HepG2 (cell line): Measurements from ENCODE around the gene ITPRIP. TPM values are rescaled to one million over a fixed set of nuclear protein-coding genes. Genes with fewer than 3 reads are reported as not detected.
A peak's percentile ranks its signal among the peaks of the same experiment; 100 is the strongest.

Experiments
- HNRNPK ChIP-seq: fragments of 200-400 bp; formaldehyde crosslinking; IDR thresholded peaks from 2 replicates; pipeline ENCODE4 v1.6.1; 2018; ENCODE audit warnings: low read length, low read depth, moderate library complexity, mild to moderate bottlenecking; ENCODE audit not compliant: poor library complexity, severe bottlenecking
- JDP2 ChIP-seq: sonication (generic); formaldehyde crosslinking; IDR thresholded peaks from 2 replicates; pipeline ENCODE4 v1.8.1; 2022; ENCODE audit warnings: missing genetic modification reagents, borderline replicate concordance
- PHB2 ChIP-seq: fragments of 450-650 bp; IDR thresholded peaks from 2 replicates; pipeline ENCODE4 v1.6.1; 2018; ENCODE audit not compliant: partially characterized antibody
- POGZ ChIP-seq: sonication (generic); formaldehyde crosslinking; IDR thresholded peaks from 2 replicates; pipeline ENCODE4 v1.4.0; 2020; ENCODE audit warnings: mild to moderate bottlenecking, missing genetic modification reagents
- RAD51 ChIP-seq: fragments of 450-650 bp; IDR thresholded peaks from 2 replicates; pipeline ENCODE4 v1.6.1; 2016; ENCODE audit warnings: borderline replicate concordance
- RORA ChIP-seq: sonication (generic); formaldehyde crosslinking; IDR thresholded peaks from 2 replicates; pipeline ENCODE4 v1.5.0; 2020; ENCODE audit warnings: mild to moderate bottlenecking, missing genetic modification reagents, moderate library complexity
- SMC3 ChIP-seq: IDR thresholded peaks from 2 replicates; pipeline ENCODE4 v1.6.1; 2011; ENCODE audit warnings: low read length, improper control_type of control experiment
- U2AF1 ChIP-seq: fragments of 200-400 bp; formaldehyde crosslinking; optimal IDR thresholded peaks from 2 replicates; pipeline ENCODE3; 2017; ENCODE audit warnings: mild to moderate bottlenecking, low read depth, low read length
- WIZ ChIP-seq: sonication (generic); formaldehyde crosslinking; IDR thresholded peaks from 2 replicates; pipeline ENCODE4 v1.5.1; 2020; ENCODE audit warnings: mild to moderate bottlenecking, missing genetic modification reagents
- ZBTB21 ChIP-seq: sonication (generic); formaldehyde crosslinking; IDR thresholded peaks from 2 replicates; pipeline ENCODE4 v1.4.0; 2020; ENCODE audit warnings: missing genetic modification reagents
- ZNF550 ChIP-seq: sonication (generic); formaldehyde crosslinking; IDR thresholded peaks from 2 replicates; pipeline ENCODE4 v1.4.0; 2020; ENCODE audit warnings: mild to moderate bottlenecking, missing genetic modification reagents, borderline replicate concordance
- ZNF562 ChIP-seq: sonication (generic); formaldehyde crosslinking; IDR thresholded peaks from 2 replicates; pipeline ENCODE4 v1.8.0; 2022; ENCODE audit warnings: missing genetic modification reagents, borderline replicate concordance
- ZNF776 ChIP-seq: sonication (generic); formaldehyde crosslinking; IDR thresholded peaks from 2 replicates; pipeline ENCODE4 v1.4.0; 2020; ENCODE audit warnings: mild to moderate bottlenecking, missing genetic modification reagents
- ZNF780A ChIP-seq: sonication (generic); formaldehyde crosslinking; IDR thresholded peaks from 2 replicates; pipeline ENCODE4 v1.8.0; 2022; ENCODE audit warnings: mild to moderate bottlenecking, missing genetic modification reagents, moderate library complexity
- ZNF839 ChIP-seq: sonication (generic); formaldehyde crosslinking; IDR thresholded peaks from 2 replicates; pipeline ENCODE4 v1.4.0; 2020; ENCODE audit warnings: missing genetic modification reagents, mild to moderate bottlenecking, borderline replicate concordance
- polyA plus RNA-seq, 8 experiments: library from polyadenylated mRNA; depleted of rRNA in 3 of 8; stranded (reverse) in 7 of 8; unstranded in 1 of 8; fragments of >200 nt; fragmentation: Illumina TruSeq in 4 of 8; extraction: Trizol in 4 of 8; gene quantifications; 2 replicates each; pipeline versions ENCODE4 v1.2.1 to v1.2.3, GENCODE V29; 2011 to 2016; ENCODE audit warnings: low read depth in 4 of 8, missing spikeins in 1 of 8, mixed read lengths in 1 of 8; ENCODE audit not compliant: insufficient read depth in 1 of 8
- total RNA-seq, 5 experiments: library from RNA; depleted of rRNA; stranded (reverse); fragments of >200 nt; fragmentation: Illumina TruSeq; extraction: Trizol; gene quantifications; 2 replicates each; pipeline ENCODE4 v1.2.3, GENCODE V29; 2016; ENCODE audit warnings: low read depth in 1 of 5
- TF ChIP-seq, protein P1 (sequence below), 2 experiments: sonication (generic) in 1 of 2; formaldehyde crosslinking in 1 of 2; IDR thresholded peaks; 2 replicates each; pipeline versions ENCODE4 v1.4.0 to v1.6.1; 2016 to 2020; ENCODE audit warnings: borderline replicate concordance in 1 of 2, low read depth in 1 of 2, mild to moderate bottlenecking in 1 of 2, missing genetic modification reagents in 1 of 2
- TF ChIP-seq, protein P2 (sequence below): sonication (generic); formaldehyde crosslinking; IDR thresholded peaks from 2 replicates; pipeline ENCODE4 v1.4.0; 2020; ENCODE audit warnings: missing genetic modification reagents, mild to moderate bottlenecking, borderline replicate concordance
- TF ChIP-seq, protein P3 (sequence below): sonication (generic); formaldehyde crosslinking; IDR thresholded peaks from 2 replicates; pipeline ENCODE4 v1.9.0; 2021; ENCODE audit warnings: missing genetic modification reagents, borderline replicate concordance
- TF ChIP-seq, protein P4 (sequence below): sonication (generic); formaldehyde crosslinking; IDR thresholded peaks from 2 replicates; pipeline ENCODE4 v1.4.0; 2020; ENCODE audit warnings: missing genetic modification reagents

The ITPRIP gene
- total and polyA plus RNA-seq, 2 of the 13 experiments (the other 11 are each of a cell fraction or from before 2014, with no cell fraction given), result 1.00 to 2.8 TPM

DNA sequence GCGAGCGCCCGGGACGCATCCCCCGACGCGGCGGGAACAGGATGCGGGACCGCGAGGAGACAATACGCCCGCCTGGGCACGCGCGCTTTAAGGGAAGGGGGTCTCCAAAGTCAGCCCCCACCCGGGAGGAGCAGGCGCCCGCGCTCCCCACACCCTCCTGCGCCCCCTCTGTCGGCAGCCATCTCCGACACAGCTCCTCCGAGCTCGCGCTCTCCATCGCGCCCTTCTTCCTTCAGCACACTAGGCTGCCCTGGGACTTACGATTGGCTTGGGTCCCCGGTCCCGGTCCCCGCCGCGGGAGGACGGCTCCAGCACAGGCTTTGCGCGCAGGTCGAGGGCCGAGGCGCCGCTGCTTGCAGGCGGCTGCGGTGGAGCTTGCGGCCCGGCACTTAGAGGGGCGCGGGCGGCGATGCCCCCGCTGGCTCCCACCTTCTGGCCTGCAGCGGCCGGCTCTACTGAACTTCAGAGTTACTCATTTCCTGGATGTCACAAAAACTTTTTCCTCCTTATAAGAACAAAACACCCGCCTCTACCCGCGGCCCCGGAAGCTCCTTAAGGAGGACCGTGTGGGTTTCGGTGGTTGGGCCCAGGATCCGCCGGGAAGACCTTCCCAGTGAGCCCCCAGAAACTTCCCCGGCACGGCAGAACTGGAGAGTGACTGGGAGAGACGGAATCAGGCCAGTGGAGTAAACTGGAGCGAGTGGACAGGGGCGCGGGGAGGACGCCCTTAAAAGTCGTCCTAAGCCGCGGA is at the start of gene ITPRIP (continued):
- TF ChIP-seq, protein P1, sequence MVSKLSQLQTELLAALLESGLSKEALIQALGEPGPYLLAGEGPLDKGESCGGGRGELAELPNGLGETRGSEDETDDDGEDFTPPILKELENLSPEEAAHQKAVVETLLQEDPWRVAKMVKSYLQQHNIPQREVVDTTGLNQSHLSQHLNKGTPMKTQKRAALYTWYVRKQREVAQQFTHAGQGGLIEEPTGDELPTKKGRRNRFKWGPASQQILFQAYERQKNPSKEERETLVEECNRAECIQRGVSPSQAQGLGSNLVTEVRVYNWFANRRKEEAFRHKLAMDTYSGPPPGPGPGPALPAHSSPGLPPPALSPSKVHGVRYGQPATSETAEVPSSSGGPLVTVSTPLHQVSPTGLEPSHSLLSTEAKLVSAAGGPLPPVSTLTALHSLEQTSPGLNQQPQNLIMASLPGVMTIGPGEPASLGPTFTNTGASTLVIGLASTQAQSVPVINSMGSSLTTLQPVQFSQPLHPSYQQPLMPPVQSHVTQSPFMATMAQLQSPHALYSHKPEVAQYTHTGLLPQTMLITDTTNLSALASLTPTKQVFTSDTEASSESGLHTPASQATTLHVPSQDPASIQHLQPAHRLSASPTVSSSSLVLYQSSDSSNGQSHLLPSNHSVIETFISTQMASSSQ (IDR thresholded peaks at IDR 0.05; ENCODE audit: low read depth), result no peak
- TF ChIP-seq, protein P1 (CRISPR knock-in tag; IDR thresholded peaks at IDR 0.05; ENCODE audit: borderline replicate concordance), result no peak
- TF ChIP-seq, protein P2, sequence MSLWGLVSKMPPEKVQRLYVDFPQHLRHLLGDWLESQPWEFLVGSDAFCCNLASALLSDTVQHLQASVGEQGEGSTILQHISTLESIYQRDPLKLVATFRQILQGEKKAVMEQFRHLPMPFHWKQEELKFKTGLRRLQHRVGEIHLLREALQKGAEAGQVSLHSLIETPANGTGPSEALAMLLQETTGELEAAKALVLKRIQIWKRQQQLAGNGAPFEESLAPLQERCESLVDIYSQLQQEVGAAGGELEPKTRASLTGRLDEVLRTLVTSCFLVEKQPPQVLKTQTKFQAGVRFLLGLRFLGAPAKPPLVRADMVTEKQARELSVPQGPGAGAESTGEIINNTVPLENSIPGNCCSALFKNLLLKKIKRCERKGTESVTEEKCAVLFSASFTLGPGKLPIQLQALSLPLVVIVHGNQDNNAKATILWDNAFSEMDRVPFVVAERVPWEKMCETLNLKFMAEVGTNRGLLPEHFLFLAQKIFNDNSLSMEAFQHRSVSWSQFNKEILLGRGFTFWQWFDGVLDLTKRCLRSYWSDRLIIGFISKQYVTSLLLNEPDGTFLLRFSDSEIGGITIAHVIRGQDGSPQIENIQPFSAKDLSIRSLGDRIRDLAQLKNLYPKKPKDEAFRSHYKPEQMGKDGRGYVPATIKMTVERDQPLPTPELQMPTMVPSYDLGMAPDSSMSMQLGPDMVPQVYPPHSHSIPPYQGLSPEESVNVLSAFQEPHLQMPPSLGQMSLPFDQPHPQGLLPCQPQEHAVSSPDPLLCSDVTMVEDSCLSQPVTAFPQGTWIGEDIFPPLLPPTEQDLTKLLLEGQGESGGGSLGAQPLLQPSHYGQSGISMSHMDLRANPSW, result no peak
- TF ChIP-seq U2AF1, result no peak
- TF ChIP-seq POGZ (CRISPR knock-in tag), result no peak
- TF ChIP-seq ZNF780A (CRISPR knock-in tag), result no peak
- TF ChIP-seq ZBTB21 (CRISPR knock-in tag), result no peak
- no peak for TF ChIP-seq SMC3
- no peak for TF ChIP-seq PHB2
- TF ChIP-seq RAD51, result no peak
- no peak for TF ChIP-seq RORA (CRISPR knock-in tag)
- TF ChIP-seq ZNF776 (CRISPR knock-in tag), result no peak
- TF ChIP-seq, protein P3, sequence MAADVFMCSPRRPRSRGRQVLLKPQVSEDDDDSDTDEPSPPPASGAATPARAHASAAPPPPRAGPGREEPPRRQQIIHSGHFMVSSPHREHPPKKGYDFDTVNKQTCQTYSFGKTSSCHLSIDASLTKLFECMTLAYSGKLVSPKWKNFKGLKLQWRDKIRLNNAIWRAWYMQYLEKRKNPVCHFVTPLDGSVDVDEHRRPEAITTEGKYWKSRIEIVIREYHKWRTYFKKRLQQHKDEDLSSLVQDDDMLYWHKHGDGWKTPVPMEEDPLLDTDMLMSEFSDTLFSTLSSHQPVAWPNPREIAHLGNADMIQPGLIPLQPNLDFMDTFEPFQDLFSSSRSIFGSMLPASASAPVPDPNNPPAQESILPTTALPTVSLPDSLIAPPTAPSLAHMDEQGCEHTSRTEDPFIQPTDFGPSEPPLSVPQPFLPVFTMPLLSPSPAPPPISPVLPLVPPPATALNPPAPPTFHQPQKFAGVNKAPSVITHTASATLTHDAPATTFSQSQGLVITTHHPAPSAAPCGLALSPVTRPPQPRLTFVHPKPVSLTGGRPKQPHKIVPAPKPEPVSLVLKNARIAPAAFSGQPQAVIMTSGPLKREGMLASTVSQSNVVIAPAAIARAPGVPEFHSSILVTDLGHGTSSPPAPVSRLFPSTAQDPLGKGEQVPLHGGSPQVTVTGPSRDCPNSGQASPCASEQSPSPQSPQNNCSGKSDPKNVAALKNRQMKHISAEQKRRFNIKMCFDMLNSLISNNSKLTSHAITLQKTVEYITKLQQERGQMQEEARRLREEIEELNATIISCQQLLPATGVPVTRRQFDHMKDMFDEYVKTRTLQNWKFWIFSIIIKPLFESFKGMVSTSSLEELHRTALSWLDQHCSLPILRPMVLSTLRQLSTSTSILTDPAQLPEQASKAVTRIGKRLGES (CRISPR knock-in tag), result no peak
- TF ChIP-seq ZNF839, result no peak; the same call in 1 of the 2 replicates
- no peak for TF ChIP-seq JDP2
- TF ChIP-seq, protein P4, sequence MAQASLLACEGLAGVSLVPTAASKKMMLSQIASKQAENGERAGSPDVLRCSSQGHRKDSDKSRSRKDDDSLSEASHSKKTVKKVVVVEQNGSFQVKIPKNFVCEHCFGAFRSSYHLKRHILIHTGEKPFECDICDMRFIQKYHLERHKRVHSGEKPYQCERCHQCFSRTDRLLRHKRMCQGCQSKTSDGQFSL (CRISPR knock-in tag), result no peak
- TF ChIP-seq ZNF562, result no peak
- TF ChIP-seq HNRNPK, result peak; percentile 32
- no peak for TF ChIP-seq ZNF550 (CRISPR knock-in tag)
- no peak for TF ChIP-seq WIZ
